ENCODE measurements around the gene ZNF579.

GRCh38 chr19:55605637-55606470, 25.2 kb upstream of the ZNF579 start, which contains the start of gene ZNF865:
- TF ChIP-seq EZH2 (IDR thresholded peaks at IDR 0.05), result no peak
- no peak for TF ChIP-seq POLR2AphosphoS5 (IDR thresholded peaks at IDR 0.05; ENCODE audit: borderline replicate concordance, low read depth, low read length)
- no peak for TF ChIP-seq FOXP2 (optimal IDR thresholded peaks at IDR 0.05; ENCODE audit: control extremely low read depth, extremely low read length, insufficient read depth)
